ENCODE data around the gene MRPL14. TPM values are rescaled to one million over a fixed set of nuclear protein-coding genes. Genes with fewer than 3 reads are reported as not detected.

Gene MRPL14
- total and polyA plus RNA-seq, 9 of the 15 experiments (the other 6 are each of a cell fraction or from before 2014, with no cell fraction given) = 126 to 424 (median 165) TPM

GRCh38 chr6:44096612-44097011 is 30.6 kb downstream of the MRPL14 start (continued):
- no peak for TF ChIP-seq TOE1 (IDR thresholded peaks at IDR 0.05; ENCODE audit: borderline replicate concordance)
- no peak for TF ChIP-seq TOE1 (CRISPR knock-in tag; IDR thresholded peaks at IDR 0.05; ENCODE audit: borderline replicate concordance, low read depth)
- no peak for TF ChIP-seq SIRT6 (IDR thresholded peaks at IDR 0.05; ENCODE audit: low read depth, low read length)
- TF ChIP-seq TFAP4 (CRISPR knock-in tag; IDR thresholded peaks at IDR 0.05; ENCODE audit: borderline replicate concordance) = peak; percentile 42; the same call in 1 of the 2 replicates
- TF ChIP-seq PRDM10 (IDR thresholded peaks at IDR 0.05; ENCODE audit: partially characterized antibody) = no peak
- TF ChIP-seq REST (IDR thresholded peaks at IDR 0.05; ENCODE audit: borderline replicate concordance) = peak; percentile 52; the same call in 1 of the 2 replicates
- no peak for TF ChIP-seq REST (CRISPR knock-in tag; IDR thresholded peaks at IDR 0.05; ENCODE audit: low read depth)
- TF ChIP-seq ARID2 (IDR thresholded peaks at IDR 0.05) = peak; percentile 36; the same call in 1 of the 2 replicates
- TF ChIP-seq CTCF (IDR thresholded peaks at IDR 0.05 in 2 of 3, conservative IDR thresholded peaks at IDR 0.05 in 1 of 3; ENCODE audit: insufficient read depth in 2 of 3, low read depth in 1 of 3, low read length in 3 of 3) = peak; percentile 81 to 82 (median 81)
- no peak for TF ChIP-seq MIER1 (IDR thresholded peaks at IDR 0.05; ENCODE audit: low read depth)

Data from K562 (cell line).